Measurements from ENCODE around the gene LCE3D.

The LCE3D gene, protein sequence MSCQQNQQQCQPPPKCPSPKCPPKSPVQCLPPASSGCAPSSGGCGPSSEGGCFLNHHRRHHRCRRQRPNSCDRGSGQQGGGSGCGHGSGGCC

GRCh38 chr1:152580433-152580832 is at the start of gene LCE3D:
LCE3D (minus strand) TSS chr1:152580516; CDS start chr1:152579936, 580 bp downstream.
- Histone ChIP-seq H3K9me3 (ENCODE audit: insufficient read depth, low read length) (no peaks in the 10 kb centered on the region), H3K27me3 (ENCODE audit: insufficient read depth, insufficient read length) (no peaks in the 10 kb centered on the region), H3K4me3 (ENCODE audit: insufficient read length, low read depth) (no peak within 1 kb of the TSS), H3K4me1 (ENCODE audit: insufficient read depth, insufficient read length) (no peaks in the 10 kb centered on the region), H3K36me3 (ENCODE audit: insufficient read depth, insufficient read length, low read length) (no peaks in the 10 kb centered on the region), H3K9ac (ENCODE audit: insufficient read length, low read depth) (no peak within 1 kb of the TSS)
- TF ChIP-seq ZNF274 (IDR thresholded peaks at IDR 0.05; ENCODE audit: low read depth, low read length) (no peak), SUZ12 (IDR thresholded peaks at IDR 0.05; ENCODE audit: extremely low read depth, insufficient read depth, insufficient read length) (no peak), YY1 (IDR thresholded peaks at IDR 0.05; ENCODE audit: insufficient read depth, insufficient read length) (no peak)
- DNase-seq (ENCODE audit: low read depth, low spot score) = no peak

GRCh38 chr1:152626744-152627143 is 46.4 kb upstream of the LCE3D start:
- Histone ChIP-seq H3K9ac (ENCODE audit: insufficient read length, low read depth) (no peak overlapping the region), H3K4me1 (ENCODE audit: insufficient read depth, insufficient read length) (peaks cover 7% of the 10 kb centered on the region), H3K27me3 (ENCODE audit: insufficient read depth, insufficient read length) (peaks cover 3% of the 10 kb centered on the region), H3K36me3 (ENCODE audit: insufficient read depth, insufficient read length, low read length) (no peaks in the 10 kb centered on the region), H3K9me3 (ENCODE audit: insufficient read depth, low read length) (no peaks in the 10 kb centered on the region), H3K4me3 (ENCODE audit: insufficient read length, low read depth) (no peak overlapping the region)
- DNase-seq (ENCODE audit: low read depth, low spot score) = no peak
- TF ChIP-seq ZNF274 (IDR thresholded peaks at IDR 0.05; ENCODE audit: low read depth, low read length) (no peak), YY1 (IDR thresholded peaks at IDR 0.05; ENCODE audit: insufficient read depth, insufficient read length) (no peak), SUZ12 (IDR thresholded peaks at IDR 0.05; ENCODE audit: extremely low read depth, insufficient read depth, insufficient read length) (no peak)

DNA sequence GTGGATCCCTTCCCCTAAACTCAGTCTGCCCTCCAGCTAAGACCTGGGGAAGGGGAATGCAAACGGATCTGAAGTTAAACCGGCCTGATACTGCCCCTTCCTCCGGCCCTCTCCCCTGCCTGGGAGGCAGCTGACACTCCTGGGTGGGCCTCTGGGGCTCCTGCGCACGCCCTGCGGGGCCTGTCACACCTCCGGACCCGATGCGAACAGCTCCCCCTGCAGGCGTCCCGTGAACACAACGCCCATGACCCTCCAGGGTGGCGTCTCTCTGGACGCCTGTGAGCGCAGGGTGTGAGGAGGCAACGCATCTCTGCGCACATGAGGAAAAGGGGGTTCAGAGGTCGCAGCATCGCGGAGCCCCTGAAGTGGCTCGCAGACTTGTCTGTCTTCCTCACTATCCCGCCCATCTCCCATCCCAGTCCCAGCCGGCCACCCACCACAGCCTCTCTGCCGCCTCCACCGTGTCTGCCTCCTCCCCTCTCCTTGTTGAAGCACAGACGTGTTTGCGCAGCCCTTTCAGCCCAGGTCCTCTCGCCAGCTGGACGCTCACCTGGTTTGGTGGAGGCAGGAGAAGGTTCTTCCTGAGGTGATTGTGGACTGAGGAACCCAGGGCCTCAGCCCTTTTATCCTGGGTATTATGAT is 43.0 kb upstream of the LCE3D start:
- TF ChIP-seq ZNF274 (IDR thresholded peaks at IDR 0.05; ENCODE audit: low read depth, low read length) (no peak), SUZ12 (IDR thresholded peaks at IDR 0.05; ENCODE audit: extremely low read depth, insufficient read depth, insufficient read length) (no peak), YY1 (IDR thresholded peaks at IDR 0.05; ENCODE audit: insufficient read depth, insufficient read length) (no peak)
- Histone ChIP-seq H3K4me3 (ENCODE audit: insufficient read length, low read depth) (no peak overlapping the region), H3K27me3 (ENCODE audit: insufficient read depth, insufficient read length) (peaks cover 3% of the 10 kb centered on the region), H3K36me3 (ENCODE audit: insufficient read depth, insufficient read length, low read length) (no peaks in the 10 kb centered on the region), H3K4me1 (ENCODE audit: insufficient read depth, insufficient read length) (peaks cover 7% of the 10 kb centered on the region), H3K9me3 (ENCODE audit: insufficient read depth, low read length) (peaks cover 18% of the 10 kb centered on the region), H3K9ac (ENCODE audit: insufficient read length, low read depth) (no peak overlapping the region)
- DNase-seq (ENCODE audit: low read depth, low spot score) = peak; percentile 49

- Histone ChIP-seq H3K27me3 (ENCODE audit: insufficient read depth, insufficient read length) (no peaks in the 10 kb centered on the region), H3K9ac (ENCODE audit: insufficient read length, low read depth) (peak within 1 kb of the TSS; percentile 16), H3K4me1 (ENCODE audit: insufficient read depth, insufficient read length) (peaks cover 7% of the 10 kb centered on the region), H3K9me3 (ENCODE audit: insufficient read depth, low read length) (peaks cover 23% of the 10 kb centered on the region), H3K36me3 (ENCODE audit: insufficient read depth, insufficient read length, low read length) (no peaks in the 10 kb centered on the region), H3K4me3 (ENCODE audit: insufficient read length, low read depth) (no peak within 1 kb of the TSS)
- DNase-seq (ENCODE audit: low read depth, low spot score) = no peak
- TF ChIP-seq SUZ12 (IDR thresholded peaks at IDR 0.05; ENCODE audit: extremely low read depth, insufficient read depth, insufficient read length) (no peak), YY1 (IDR thresholded peaks at IDR 0.05; ENCODE audit: insufficient read depth, insufficient read length) (no peak), ZNF274 (IDR thresholded peaks at IDR 0.05; ENCODE audit: low read depth, low read length) (no peak)
Observed at GRCh38 chr1:152622803-152623202, 42.5 kb upstream of the LCE3D start, which contains the start of gene LCE3A. LCE3A (minus strand) TSS chr1:152623103; CDS start chr1:152623103, 0 bp downstream.

DNA sequence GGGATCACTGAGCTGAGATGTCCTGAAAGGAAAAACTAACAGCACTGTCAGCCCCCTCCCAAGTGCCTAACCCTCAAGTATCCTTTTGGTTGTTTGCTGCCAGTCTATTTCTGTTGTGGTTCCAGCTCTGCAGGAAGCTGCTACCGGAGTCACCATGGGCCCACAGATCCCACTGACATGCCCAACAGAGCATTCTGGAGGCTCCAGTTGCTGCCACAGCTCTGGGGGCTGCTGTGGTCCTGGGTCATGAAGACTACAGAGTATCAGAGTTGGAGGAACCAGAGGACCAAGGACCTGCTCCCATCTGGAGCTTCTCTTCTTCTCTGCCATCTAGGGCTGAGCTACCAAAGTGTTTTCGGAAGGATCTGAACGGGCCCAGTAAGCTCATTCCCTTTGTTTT is 41.7 kb upstream of the LCE3D start:
- no peak overlapping the region for H3K4me3 ChIP-seq (ENCODE audit: insufficient read length, low read depth)
- H3K27me3 ChIP-seq (ENCODE audit: insufficient read depth, insufficient read length) = no peaks in the 10 kb centered on the region
- TF ChIP-seq ZNF274 (IDR thresholded peaks at IDR 0.05; ENCODE audit: low read depth, low read length) (no peak), YY1 (IDR thresholded peaks at IDR 0.05; ENCODE audit: insufficient read depth, insufficient read length) (no peak), SUZ12 (IDR thresholded peaks at IDR 0.05; ENCODE audit: extremely low read depth, insufficient read depth, insufficient read length) (no peak)
- H3K4me1 ChIP-seq (ENCODE audit: insufficient read depth, insufficient read length) = peaks cover 7% of the 10 kb centered on the region
- H3K9ac ChIP-seq (ENCODE audit: insufficient read length, low read depth) = no peak overlapping the region
- no peaks in the 10 kb centered on the region for H3K36me3 ChIP-seq (ENCODE audit: insufficient read depth, insufficient read length, low read length)
- no peak for DNase-seq (ENCODE audit: low read depth, low spot score)
- peaks cover 27% of the 10 kb centered on the region for H3K9me3 ChIP-seq (ENCODE audit: insufficient read depth, low read length)

DNA sequence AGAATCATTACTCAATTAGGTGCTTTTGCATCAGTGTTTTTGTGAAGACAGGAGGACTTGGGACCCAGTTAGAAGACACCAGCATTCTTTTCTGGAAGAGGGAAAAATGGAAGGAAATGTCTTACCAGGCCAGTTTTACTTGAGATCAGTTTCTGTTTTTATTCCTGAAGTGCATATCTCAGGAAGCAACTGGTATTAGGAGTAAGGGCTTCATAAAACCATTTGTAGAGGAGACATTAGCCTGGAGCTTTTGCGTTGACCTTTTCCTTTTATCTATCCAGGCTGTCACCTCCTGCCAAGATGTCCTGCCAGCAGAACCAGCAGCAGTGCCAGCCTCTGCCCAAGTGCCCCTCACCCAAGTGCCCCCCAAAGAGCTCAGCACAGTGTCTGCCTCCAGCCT is 33.2 kb upstream of the LCE3D start, which contains the start of gene LCE3B:
LCE3B (plus strand) TSS at position 301 of the 400 bp plus-strand sequence; CDS start at position 301, 0 bp downstream.
- Histone ChIP-seq H3K9me3 (ENCODE audit: insufficient read depth, low read length) (peaks cover 11% of the 10 kb centered on the region), H3K4me1 (ENCODE audit: insufficient read depth, insufficient read length) (no peaks in the 10 kb centered on the region), H3K27me3 (ENCODE audit: insufficient read depth, insufficient read length) (no peaks in the 10 kb centered on the region), H3K4me3 (ENCODE audit: insufficient read length, low read depth) (no peak within 1 kb of the TSS), H3K36me3 (ENCODE audit: insufficient read depth, insufficient read length, low read length) (no peaks in the 10 kb centered on the region), H3K9ac (ENCODE audit: insufficient read length, low read depth) (no peak within 1 kb of the TSS)
- DNase-seq (ENCODE audit: low read depth, low spot score) = no peak
- TF ChIP-seq YY1 (IDR thresholded peaks at IDR 0.05; ENCODE audit: insufficient read depth, insufficient read length) = no peak
- no peak for TF ChIP-seq ZNF274 (IDR thresholded peaks at IDR 0.05; ENCODE audit: low read depth, low read length)
- TF ChIP-seq SUZ12 (IDR thresholded peaks at IDR 0.05; ENCODE audit: extremely low read depth, insufficient read depth, insufficient read length) = no peak

- Histone ChIP-seq H3K4me1 (ENCODE audit: insufficient read depth, insufficient read length) (no peaks in the 10 kb centered on the region), H3K9ac (ENCODE audit: insufficient read length, low read depth) (no peak within 1 kb of the TSS), H3K4me3 (ENCODE audit: insufficient read length, low read depth) (no peak within 1 kb of the TSS), H3K9me3 (ENCODE audit: insufficient read depth, low read length) (no peaks in the 10 kb centered on the region), H3K36me3 (ENCODE audit: insufficient read depth, insufficient read length, low read length) (no peaks in the 10 kb centered on the region), H3K27me3 (ENCODE audit: insufficient read depth, insufficient read length) (no peaks in the 10 kb centered on the region)
- TF ChIP-seq ZNF274 (IDR thresholded peaks at IDR 0.05; ENCODE audit: low read depth, low read length) = no peak
- no peak for TF ChIP-seq SUZ12 (IDR thresholded peaks at IDR 0.05; ENCODE audit: extremely low read depth, insufficient read depth, insufficient read length)
- no peak for TF ChIP-seq YY1 (IDR thresholded peaks at IDR 0.05; ENCODE audit: insufficient read depth, insufficient read length)
- DNase-seq (ENCODE audit: low read depth, low spot score) = no peak
Observed at GRCh38 chr1:152599934-152600333, 19.6 kb upstream of the LCE3D start, which contains the start of gene LCE3C. LCE3C (plus strand) TSS chr1:152600234; CDS start chr1:152600732, 498 bp downstream.

Measured in NT2/D1 (cell line).